HepG2 (cell line): ENCODE results near the gene MIDN. TPM values are rescaled to one million over a fixed set of nuclear protein-coding genes. Genes with fewer than 3 reads are reported as not detected.
A peak's percentile ranks its signal among the peaks of the same experiment; 100 is the strongest.

Source experiments
- EED ChIP-seq: sonication (generic); formaldehyde crosslinking; IDR thresholded peaks from 2 replicates; pipeline ENCODE4 v1.5.0; 2020; ENCODE audit warnings: mild to moderate bottlenecking, missing genetic modification reagents
- KDM4B ChIP-seq: sonication (generic); formaldehyde crosslinking; IDR thresholded peaks from 2 replicates; pipeline ENCODE4 v1.4.0; 2020; ENCODE audit warnings: missing genetic modification reagents
- KDM5A ChIP-seq: fragments of 200-600 bp; sonication (generic); IDR thresholded peaks from 2 replicates; pipeline ENCODE4 v1.7.0; 2018; ENCODE audit warnings: antibody characterized with exemption, mild to moderate bottlenecking, low read length, borderline replicate concordance
- SNRNP70 ChIP-seq: fragments of 200-400 bp; formaldehyde crosslinking; IDR thresholded peaks from 2 replicates; pipeline ENCODE4 v1.6.1; 2017; ENCODE audit warnings: mild to moderate bottlenecking, low read depth, low read length, moderate library complexity
- TOE1 ChIP-seq: sonication (generic); formaldehyde crosslinking; IDR thresholded peaks from 2 replicates; pipeline ENCODE4 v1.4.0; 2020; ENCODE audit warnings: mild to moderate bottlenecking, missing genetic modification reagents
- TRIM24 ChIP-seq: sonication (generic); formaldehyde crosslinking; IDR thresholded peaks from 2 replicates; pipeline ENCODE4 v1.8.0; 2022; ENCODE audit warnings: mild to moderate bottlenecking, missing genetic modification reagents
- ZNF12 ChIP-seq: sonication (generic); formaldehyde crosslinking; IDR thresholded peaks from 2 replicates; pipeline ENCODE4 v1.5.0; 2020; ENCODE audit warnings: missing genetic modification reagents
- polyA plus RNA-seq, 8 experiments: library from polyadenylated mRNA; depleted of rRNA in 3 of 8; stranded (reverse) in 7 of 8; unstranded in 1 of 8; fragments of >200 nt; fragmentation: Illumina TruSeq in 4 of 8; extraction: Trizol in 4 of 8; gene quantifications; 2 replicates each; pipeline versions ENCODE4 v1.2.1 to v1.2.3, GENCODE V29; 2011 to 2016; ENCODE audit warnings: low read depth in 4 of 8, missing spikeins in 1 of 8, mixed read lengths in 1 of 8; ENCODE audit not compliant: insufficient read depth in 1 of 8
- total RNA-seq, 5 experiments: library from RNA; depleted of rRNA; stranded (reverse); fragments of >200 nt; fragmentation: Illumina TruSeq; extraction: Trizol; gene quantifications; 2 replicates each; pipeline ENCODE4 v1.2.3, GENCODE V29; 2016; ENCODE audit warnings: low read depth in 1 of 5
- TF ChIP-seq, protein P1 (sequence below): sonication (generic); formaldehyde crosslinking; IDR thresholded peaks from 2 replicates; pipeline ENCODE4 v1.5.0; 2020; ENCODE audit warnings: mild to moderate bottlenecking, missing genetic modification reagents, moderate library complexity
- TF ChIP-seq, protein P2 (sequence below): sonication (generic); formaldehyde crosslinking; IDR thresholded peaks from 2 replicates; pipeline ENCODE4 v1.9.0; 2021; ENCODE audit warnings: missing genetic modification reagents, borderline replicate concordance
- TF ChIP-seq, protein P3 (sequence below): sonication (generic); formaldehyde crosslinking; IDR thresholded peaks from 2 replicates; pipeline ENCODE4 v1.4.0; 2020; ENCODE audit warnings: missing genetic modification reagents, borderline replicate concordance
- TF ChIP-seq, protein P4 (sequence below): sonication (generic); formaldehyde crosslinking; IDR thresholded peaks from 2 replicates; pipeline ENCODE4 v1.9.0; 2021; ENCODE audit warnings: missing genetic modification reagents, mild to moderate bottlenecking, borderline replicate concordance
- TF ChIP-seq, protein P5 (sequence below): sonication (generic); formaldehyde crosslinking; IDR thresholded peaks from 2 replicates; pipeline ENCODE4 v1.4.0; 2020; ENCODE audit warnings: missing genetic modification reagents, mild to moderate bottlenecking, borderline replicate concordance
- TF ChIP-seq, protein P6 (sequence below): sonication (generic); formaldehyde crosslinking; IDR thresholded peaks from 2 replicates; pipeline ENCODE4 v1.5.0; 2020; ENCODE audit warnings: mild to moderate bottlenecking, missing genetic modification reagents

The MIDN gene
- total and polyA plus RNA-seq, 2 of the 13 experiments (the other 11 are each of a cell fraction or from before 2014, with no cell fraction given): 8.4 to 18.0 TPM

DNA sequence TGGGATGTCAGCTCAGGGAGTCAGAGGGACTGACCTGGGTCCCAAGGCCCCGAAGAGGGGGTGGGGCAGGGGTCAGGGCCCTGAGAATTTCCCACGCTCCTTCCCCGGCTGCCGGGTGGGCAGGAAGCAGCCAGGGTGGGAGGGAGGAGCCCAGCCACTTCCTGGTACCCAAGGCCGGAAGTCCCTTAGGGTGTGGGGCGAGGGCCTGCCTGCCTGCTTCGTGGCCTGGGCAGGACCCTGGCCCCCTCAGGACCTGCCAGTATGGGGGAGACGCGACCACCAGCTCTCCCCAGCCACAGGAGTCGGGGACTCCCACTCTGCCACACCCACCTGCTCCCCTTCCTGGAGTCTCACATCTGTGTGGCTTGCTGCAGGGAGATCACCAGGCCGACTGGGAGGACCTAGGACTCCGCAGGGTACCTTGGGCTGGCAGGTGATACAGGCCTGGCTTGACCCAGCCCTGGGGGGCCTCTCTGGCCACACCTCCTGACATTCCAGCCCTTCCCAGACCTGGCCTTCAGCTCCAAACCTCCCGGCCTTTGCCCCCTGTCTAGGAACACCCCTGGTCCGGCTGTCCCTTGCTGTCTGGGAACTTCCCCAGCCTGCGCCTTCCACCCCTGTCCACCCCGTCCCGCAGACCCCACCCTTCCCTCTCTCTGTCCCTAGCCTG lies 11.0 kb downstream of the MIDN start (continued):
- TF ChIP-seq, protein P1, sequence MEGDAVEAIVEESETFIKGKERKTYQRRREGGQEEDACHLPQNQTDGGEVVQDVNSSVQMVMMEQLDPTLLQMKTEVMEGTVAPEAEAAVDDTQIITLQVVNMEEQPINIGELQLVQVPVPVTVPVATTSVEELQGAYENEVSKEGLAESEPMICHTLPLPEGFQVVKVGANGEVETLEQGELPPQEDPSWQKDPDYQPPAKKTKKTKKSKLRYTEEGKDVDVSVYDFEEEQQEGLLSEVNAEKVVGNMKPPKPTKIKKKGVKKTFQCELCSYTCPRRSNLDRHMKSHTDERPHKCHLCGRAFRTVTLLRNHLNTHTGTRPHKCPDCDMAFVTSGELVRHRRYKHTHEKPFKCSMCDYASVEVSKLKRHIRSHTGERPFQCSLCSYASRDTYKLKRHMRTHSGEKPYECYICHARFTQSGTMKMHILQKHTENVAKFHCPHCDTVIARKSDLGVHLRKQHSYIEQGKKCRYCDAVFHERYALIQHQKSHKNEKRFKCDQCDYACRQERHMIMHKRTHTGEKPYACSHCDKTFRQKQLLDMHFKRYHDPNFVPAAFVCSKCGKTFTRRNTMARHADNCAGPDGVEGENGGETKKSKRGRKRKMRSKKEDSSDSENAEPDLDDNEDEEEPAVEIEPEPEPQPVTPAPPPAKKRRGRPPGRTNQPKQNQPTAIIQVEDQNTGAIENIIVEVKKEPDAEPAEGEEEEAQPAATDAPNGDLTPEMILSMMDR (CRISPR knock-in tag): no peak
- TF ChIP-seq ZNF12 (CRISPR knock-in tag): no peak; the same call in 1 of the 2 replicates
- no peak for TF ChIP-seq SNRNP70
- no peak for TF ChIP-seq TOE1 (CRISPR knock-in tag)
- TF ChIP-seq KDM5A: no peak
- TF ChIP-seq, protein P2, sequence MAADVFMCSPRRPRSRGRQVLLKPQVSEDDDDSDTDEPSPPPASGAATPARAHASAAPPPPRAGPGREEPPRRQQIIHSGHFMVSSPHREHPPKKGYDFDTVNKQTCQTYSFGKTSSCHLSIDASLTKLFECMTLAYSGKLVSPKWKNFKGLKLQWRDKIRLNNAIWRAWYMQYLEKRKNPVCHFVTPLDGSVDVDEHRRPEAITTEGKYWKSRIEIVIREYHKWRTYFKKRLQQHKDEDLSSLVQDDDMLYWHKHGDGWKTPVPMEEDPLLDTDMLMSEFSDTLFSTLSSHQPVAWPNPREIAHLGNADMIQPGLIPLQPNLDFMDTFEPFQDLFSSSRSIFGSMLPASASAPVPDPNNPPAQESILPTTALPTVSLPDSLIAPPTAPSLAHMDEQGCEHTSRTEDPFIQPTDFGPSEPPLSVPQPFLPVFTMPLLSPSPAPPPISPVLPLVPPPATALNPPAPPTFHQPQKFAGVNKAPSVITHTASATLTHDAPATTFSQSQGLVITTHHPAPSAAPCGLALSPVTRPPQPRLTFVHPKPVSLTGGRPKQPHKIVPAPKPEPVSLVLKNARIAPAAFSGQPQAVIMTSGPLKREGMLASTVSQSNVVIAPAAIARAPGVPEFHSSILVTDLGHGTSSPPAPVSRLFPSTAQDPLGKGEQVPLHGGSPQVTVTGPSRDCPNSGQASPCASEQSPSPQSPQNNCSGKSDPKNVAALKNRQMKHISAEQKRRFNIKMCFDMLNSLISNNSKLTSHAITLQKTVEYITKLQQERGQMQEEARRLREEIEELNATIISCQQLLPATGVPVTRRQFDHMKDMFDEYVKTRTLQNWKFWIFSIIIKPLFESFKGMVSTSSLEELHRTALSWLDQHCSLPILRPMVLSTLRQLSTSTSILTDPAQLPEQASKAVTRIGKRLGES (CRISPR knock-in tag): no peak
- TF ChIP-seq, protein P3, sequence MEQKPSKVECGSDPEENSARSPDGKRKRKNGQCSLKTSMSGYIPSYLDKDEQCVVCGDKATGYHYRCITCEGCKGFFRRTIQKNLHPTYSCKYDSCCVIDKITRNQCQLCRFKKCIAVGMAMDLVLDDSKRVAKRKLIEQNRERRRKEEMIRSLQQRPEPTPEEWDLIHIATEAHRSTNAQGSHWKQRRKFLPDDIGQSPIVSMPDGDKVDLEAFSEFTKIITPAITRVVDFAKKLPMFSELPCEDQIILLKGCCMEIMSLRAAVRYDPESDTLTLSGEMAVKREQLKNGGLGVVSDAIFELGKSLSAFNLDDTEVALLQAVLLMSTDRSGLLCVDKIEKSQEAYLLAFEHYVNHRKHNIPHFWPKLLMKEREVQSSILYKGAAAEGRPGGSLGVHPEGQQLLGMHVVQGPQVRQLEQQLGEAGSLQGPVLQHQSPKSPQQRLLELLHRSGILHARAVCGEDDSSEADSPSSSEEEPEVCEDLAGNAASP (CRISPR knock-in tag): peak; percentile 86; the same call in 1 of the 2 replicates
- TF ChIP-seq, protein P4, sequence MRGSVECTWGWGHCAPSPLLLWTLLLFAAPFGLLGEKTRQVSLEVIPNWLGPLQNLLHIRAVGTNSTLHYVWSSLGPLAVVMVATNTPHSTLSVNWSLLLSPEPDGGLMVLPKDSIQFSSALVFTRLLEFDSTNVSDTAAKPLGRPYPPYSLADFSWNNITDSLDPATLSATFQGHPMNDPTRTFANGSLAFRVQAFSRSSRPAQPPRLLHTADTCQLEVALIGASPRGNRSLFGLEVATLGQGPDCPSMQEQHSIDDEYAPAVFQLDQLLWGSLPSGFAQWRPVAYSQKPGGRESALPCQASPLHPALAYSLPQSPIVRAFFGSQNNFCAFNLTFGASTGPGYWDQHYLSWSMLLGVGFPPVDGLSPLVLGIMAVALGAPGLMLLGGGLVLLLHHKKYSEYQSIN (CRISPR knock-in tag): no peak
- TF ChIP-seq EED (CRISPR knock-in tag): no peak
- TF ChIP-seq, protein P5, sequence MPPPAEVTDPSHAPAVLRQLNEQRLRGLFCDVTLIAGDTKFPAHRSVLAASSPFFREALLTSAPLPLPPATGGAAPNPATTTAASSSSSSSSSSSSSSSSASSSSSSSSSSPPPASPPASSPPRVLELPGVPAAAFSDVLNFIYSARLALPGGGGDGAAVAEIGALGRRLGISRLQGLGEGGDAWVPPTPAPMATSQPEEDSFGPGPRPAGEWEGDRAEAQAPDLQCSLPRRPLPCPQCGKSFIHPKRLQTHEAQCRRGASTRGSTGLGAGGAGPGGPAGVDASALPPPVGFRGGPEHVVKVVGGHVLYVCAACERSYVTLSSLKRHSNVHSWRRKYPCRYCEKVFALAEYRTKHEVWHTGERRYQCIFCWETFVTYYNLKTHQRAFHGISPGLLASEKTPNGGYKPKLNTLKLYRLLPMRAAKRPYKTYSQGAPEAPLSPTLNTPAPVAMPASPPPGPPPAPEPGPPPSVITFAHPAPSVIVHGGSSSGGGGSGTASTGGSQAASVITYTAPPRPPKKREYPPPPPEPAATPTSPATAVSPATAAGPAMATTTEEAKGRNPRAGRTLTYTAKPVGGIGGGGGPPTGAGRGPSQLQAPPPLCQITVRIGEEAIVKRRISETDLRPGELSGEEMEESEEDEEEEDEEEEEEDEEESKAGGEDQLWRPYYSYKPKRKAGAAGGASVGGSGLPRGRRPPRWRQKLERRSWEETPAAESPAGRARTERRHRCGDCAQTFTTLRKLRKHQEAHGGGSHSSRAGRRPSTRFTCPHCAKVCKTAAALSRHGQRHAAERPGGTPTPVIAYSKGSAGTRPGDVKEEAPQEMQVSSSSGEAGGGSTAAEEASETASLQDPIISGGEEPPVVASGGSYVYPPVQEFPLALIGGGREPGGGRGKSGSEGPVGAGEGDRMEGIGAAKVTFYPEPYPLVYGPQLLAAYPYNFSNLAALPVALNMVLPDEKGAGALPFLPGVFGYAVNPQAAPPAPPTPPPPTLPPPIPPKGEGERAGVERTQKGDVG (CRISPR knock-in tag): peak; percentile 74; the same call in 1 of the 2 replicates
- no peak; the same call in none of the 2 replicates for TF ChIP-seq KDM4B (CRISPR knock-in tag)
- TF ChIP-seq TRIM24 (CRISPR knock-in tag): no peak
- TF ChIP-seq, protein P6, sequence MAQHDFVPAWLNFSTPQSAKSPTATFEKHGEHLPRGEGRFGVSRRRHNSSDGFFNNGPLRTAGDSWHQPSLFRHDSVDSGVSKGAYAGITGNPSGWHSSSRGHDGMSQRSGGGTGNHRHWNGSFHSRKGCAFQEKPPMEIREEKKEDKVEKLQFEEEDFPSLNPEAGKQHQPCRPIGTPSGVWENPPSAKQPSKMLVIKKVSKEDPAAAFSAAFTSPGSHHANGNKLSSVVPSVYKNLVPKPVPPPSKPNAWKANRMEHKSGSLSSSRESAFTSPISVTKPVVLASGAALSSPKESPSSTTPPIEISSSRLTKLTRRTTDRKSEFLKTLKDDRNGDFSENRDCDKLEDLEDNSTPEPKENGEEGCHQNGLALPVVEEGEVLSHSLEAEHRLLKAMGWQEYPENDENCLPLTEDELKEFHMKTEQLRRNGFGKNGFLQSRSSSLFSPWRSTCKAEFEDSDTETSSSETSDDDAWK: no peak
